ENCODE measurements around the gene CACNG8.

GRCh38 chr19:53983457-53984289 is 20.9 kb downstream of the CACNG8 start:
- TF ChIP-seq CTCF (conservative IDR thresholded peaks at IDR 0.05; ENCODE audit: low read length), result no peak
- no peak for TF ChIP-seq EZH2phosphoT487 (IDR thresholded peaks at IDR 0.05; ENCODE audit: borderline replicate concordance)

All from Loucy (cell line).